SK-N-MC (cell line): Measurements from ENCODE around the gene CCDC34.

Source experiments
- EZH2 ChIP-seq: fragments of 200-600 bp; sonication (generic); IDR thresholded peaks from one replicate; pipeline ENCODE4 v1.6.1; 2017; ENCODE audit warnings: antibody characterized with exemption
- POLR2AphosphoS5 ChIP-seq: IDR thresholded peaks from 2 replicates; pipeline ENCODE4 v1.6.1; 2012; ENCODE audit warnings: mild to moderate bottlenecking, low read depth, low read length, borderline replicate concordance

- TF ChIP-seq POLR2AphosphoS5 (no peak), EZH2 (no peak)
Measured at GRCh38 chr11:27292637-27293010, 70.4 kb downstream of the CCDC34 start.
